ENCODE data around the gene SYP.

The SYP gene

DNA sequence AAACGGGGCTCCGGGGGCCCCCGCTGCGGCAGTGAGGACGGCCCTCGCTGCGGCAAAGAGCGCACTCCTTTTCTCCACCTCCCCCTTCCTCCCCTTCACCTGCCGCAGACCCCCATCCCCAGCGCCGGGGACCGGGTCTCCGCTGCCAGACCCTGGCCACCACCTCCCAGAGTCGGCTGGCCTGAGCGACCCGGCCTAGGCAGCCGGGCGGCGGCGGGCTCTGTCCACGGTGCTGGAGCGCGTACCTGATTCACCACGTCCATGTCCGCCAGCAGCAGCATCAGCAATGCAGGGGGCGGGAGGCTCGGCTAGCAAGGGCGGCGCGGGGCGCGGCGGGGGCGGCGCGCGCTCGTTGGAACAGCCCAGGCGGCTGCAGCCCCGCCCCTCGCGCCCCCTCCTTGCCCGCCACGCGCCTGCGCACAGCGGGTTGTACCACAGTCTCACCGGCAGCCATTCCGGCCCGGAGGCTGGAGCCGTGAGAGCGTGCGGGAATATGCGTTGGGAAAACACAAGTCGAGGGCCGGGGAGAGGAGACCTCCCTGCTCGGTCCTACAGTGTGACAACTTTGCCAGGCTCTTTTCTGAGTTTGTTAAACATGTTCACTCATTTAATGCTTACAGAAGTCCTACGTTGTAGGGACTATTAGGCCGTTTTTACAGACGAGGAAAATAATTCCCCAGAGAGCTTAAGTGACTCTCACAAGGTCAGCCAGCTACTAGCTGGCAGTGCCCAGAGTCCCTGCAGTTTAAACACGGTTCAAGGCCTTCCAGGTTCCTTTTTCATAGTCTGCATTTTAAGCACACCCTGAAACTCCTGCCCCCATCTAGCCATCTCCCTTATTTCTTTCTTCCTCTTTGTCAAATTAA is at the start of gene SYP:
TSS of gene SYP (minus strand) at position 288 of the 866 bp plus-strand sequence. CDS start at position 281, 7 bp downstream.
- peak within 1 kb of the TSS; percentile 56 for H3K27ac ChIP-seq
- TF ChIP-seq CTCF (conservative IDR thresholded peaks at IDR 0.05), result no peak

DNA sequence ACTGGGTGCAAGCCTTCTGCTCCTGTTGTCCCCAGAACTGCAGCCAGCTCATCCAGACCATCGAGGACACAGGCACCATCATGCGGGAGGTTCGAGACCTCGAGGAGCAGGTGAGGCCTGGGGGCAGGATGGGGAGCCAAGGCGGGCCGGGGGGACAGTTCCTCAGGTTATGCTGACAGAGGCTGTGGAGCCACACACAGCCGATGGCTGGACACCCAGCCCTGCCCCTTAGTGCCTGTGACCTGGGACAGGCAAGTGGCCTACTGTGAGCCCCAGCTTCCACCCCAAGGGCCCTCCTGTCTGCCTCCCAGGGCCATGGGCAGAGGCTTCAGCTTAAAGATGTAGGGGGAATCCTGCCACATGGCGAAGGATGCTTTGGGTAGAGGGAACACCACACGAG is 49.6 kb upstream of the SYP start:
- TF ChIP-seq CTCF (conservative IDR thresholded peaks at IDR 0.05), result no peak
- no peak overlapping the region for H3K27ac ChIP-seq

GRCh38 chrX:49249071-49249470 is 49.1 kb upstream of the SYP start:
- no peak overlapping the region for H3K27ac ChIP-seq
- no peak for TF ChIP-seq CTCF (conservative IDR thresholded peaks at IDR 0.05)

- H3K27ac ChIP-seq, result no peak overlapping the region
- no peak for TF ChIP-seq CTCF (conservative IDR thresholded peaks at IDR 0.05)
Measured at GRCh38 chrX:49247916-49248811, 48.2 kb upstream of the SYP start.

DNA sequence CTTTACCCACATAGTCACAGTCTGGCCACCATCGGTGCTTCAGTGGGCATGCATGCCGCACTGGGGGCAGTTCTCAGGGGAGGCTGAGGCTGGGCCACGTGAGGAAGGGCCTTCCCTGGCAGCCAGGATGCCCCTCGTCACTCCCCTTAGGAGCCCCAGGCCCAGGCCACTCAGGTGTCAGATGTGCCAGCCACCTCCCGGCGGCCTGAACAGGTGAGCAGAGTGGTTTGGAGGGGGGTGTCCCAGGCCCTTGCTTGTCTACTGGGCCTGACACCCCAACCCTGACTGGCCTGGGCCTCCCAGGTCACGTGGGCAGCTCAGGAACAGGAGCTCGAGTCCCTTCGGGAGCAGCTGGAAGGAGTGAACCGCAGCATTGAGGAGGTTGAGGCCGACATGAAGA is 47.4 kb upstream of the SYP start:
- no peak overlapping the region for H3K27ac ChIP-seq
- no peak for TF ChIP-seq CTCF (conservative IDR thresholded peaks at IDR 0.05)

- no peak for TF ChIP-seq CTCF (conservative IDR thresholded peaks at IDR 0.05)
- H3K27ac ChIP-seq, result no peak overlapping the region
Measured at GRCh38 chrX:49246541-49246940, 46.5 kb upstream of the SYP start.

- TF ChIP-seq CTCF (conservative IDR thresholded peaks at IDR 0.05), result no peak
- H3K27ac ChIP-seq, result no peak overlapping the region
Measured at GRCh38 chrX:49244207-49244606, 44.2 kb upstream of the SYP start.

All from VCaP (cell line).